Muscle of leg (tissue), 9 donors: ENCODE results near the gene GNE. TPM values are rescaled to one million over a fixed set of nuclear protein-coding genes. Genes with fewer than 3 reads are reported as not detected.

Experiments used
- polyA plus RNA-seq, 8 donors: library from polyadenylated mRNA; unstranded; fragments of 120-200 nt; gene quantifications; one replicate each; pipeline versions ENCODE4 v1.2.1 to v1.2.3, GENCODE V29; 2013; ENCODE audit warnings: inconsistent platforms in 1 of 8, low replicate concordance in 1 of 8; ENCODE audit not compliant: insufficient read length in 8 of 8, insufficient read depth in 1 of 8
- total RNA-seq: library from RNA; stranded (reverse); fragments of 120-200 nt; gene quantifications from one replicate; pipeline ENCODE4 v1.2.4, GENCODE V29; 2013

Gene GNE
- total and polyA plus RNA-seq, 9 donors = 10.4 to 17.8 (median 14.5) TPM

Other genes starting within 250 kb of the GNE start
- gene RECK, start 221.5 kb downstream of the GNE start, total RNA-seq = 15.3 TPM
- gene RECK, start 221.5 kb downstream of the GNE start, polyA plus RNA-seq = 10 to 100 TPM; 18.9 to 45.7 (median 26.7) TPM
- 61.4 TPM for gene GLIPR2, start 121.7 kb downstream of the GNE start, total RNA-seq
- gene GLIPR2, start 121.7 kb downstream of the GNE start, polyA plus RNA-seq = 100 to 1,000 TPM; 117 to 159 (median 129) TPM
- gene CCIN, start 89.1 kb downstream of the GNE start, total RNA-seq = 0.62 TPM
- 1 to 10 TPM in 4 of 8 donors, under 1 TPM in 4; 0.45 to 1.5 (median 0.94) TPM for gene CCIN, start 89.1 kb downstream of the GNE start, polyA plus RNA-seq
- gene CLTA, start 67.5 kb downstream of the GNE start, total RNA-seq = 130 TPM
- 100 to 1,000 TPM; 112 to 156 (median 132) TPM for gene CLTA, start 67.5 kb downstream of the GNE start, polyA plus RNA-seq
- 12.1 TPM for gene RNF38, start 141.8 kb upstream of the GNE start, total RNA-seq
- 10 to 100 TPM; 17.7 to 25.5 (median 23.0) TPM for gene RNF38, start 141.8 kb upstream of the GNE start, polyA plus RNA-seq